Prostate gland (tissue), 2 donors: ENCODE data around the gene TMOD4.

Source experiments
- POLR2A ChIP-seq: fragments of 450-650 bp; IDR thresholded peaks from one replicate; pipeline ENCODE4 v1.6.1; 2016; ENCODE audit warnings: antibody characterized with exemption, mild to moderate bottlenecking
- TF ChIP-seq, protein P1 (sequence below), 4 experiments: fragments of 200-600 bp in 2 of 4; fragments of 450-650 bp in 2 of 4; sonication (generic) in 2 of 4; IDR thresholded peaks; 1 replicate in 3 of 4; 2 replicates in 1 of 4; pipeline ENCODE4 v1.5.1; 2016 to 2019; ENCODE audit warnings: antibody characterized with exemption in 4 of 4, mild to moderate bottlenecking in 2 of 4, moderate library complexity in 2 of 4

DNA sequence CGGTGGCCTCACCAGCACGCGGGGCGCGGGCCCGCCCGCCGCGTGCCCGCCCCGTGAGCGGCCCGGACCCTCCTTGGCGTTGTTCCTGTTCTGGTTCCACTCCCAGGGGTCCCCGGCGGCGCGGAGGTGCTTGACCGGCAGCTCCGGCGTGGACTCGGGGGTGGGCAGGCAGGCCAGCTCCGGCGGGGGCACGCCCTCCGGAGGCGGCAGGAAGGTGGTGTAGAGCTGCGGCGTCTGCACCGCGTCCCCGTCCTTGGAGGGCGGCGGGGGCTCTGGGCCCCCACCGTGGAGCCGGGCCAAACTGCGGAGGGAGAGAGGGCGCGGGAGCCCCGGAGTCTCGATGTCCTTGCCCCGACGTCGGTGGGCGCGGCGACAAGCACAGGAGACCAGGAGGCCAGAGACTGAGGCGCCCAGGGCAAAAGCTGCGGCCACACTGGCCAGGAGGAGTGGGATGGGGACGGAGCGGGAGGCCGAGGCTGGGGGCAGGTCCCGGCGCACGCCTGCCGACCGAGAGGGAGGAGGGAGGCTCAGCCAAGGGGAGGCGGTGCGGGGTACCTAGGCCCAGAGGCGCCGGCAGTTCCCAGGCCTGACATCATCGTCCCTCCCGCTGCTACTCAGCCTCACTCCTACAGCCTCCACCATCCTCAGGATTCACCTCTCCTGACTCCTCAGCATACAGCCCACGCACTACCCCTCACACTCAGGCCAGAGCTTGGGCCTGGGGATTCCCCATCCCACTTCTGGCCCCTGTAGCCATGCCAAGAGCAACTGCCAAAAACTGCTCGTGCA lies 42.6 kb downstream of the TMOD4 start:
- TF ChIP-seq, protein P1, sequence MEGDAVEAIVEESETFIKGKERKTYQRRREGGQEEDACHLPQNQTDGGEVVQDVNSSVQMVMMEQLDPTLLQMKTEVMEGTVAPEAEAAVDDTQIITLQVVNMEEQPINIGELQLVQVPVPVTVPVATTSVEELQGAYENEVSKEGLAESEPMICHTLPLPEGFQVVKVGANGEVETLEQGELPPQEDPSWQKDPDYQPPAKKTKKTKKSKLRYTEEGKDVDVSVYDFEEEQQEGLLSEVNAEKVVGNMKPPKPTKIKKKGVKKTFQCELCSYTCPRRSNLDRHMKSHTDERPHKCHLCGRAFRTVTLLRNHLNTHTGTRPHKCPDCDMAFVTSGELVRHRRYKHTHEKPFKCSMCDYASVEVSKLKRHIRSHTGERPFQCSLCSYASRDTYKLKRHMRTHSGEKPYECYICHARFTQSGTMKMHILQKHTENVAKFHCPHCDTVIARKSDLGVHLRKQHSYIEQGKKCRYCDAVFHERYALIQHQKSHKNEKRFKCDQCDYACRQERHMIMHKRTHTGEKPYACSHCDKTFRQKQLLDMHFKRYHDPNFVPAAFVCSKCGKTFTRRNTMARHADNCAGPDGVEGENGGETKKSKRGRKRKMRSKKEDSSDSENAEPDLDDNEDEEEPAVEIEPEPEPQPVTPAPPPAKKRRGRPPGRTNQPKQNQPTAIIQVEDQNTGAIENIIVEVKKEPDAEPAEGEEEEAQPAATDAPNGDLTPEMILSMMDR (IDR thresholded peaks at IDR 0.05) = no peak
- TF ChIP-seq POLR2A = no peak
